ENCODE measurements around the gene DPYSL4.

Gene DPYSL4

DNA sequence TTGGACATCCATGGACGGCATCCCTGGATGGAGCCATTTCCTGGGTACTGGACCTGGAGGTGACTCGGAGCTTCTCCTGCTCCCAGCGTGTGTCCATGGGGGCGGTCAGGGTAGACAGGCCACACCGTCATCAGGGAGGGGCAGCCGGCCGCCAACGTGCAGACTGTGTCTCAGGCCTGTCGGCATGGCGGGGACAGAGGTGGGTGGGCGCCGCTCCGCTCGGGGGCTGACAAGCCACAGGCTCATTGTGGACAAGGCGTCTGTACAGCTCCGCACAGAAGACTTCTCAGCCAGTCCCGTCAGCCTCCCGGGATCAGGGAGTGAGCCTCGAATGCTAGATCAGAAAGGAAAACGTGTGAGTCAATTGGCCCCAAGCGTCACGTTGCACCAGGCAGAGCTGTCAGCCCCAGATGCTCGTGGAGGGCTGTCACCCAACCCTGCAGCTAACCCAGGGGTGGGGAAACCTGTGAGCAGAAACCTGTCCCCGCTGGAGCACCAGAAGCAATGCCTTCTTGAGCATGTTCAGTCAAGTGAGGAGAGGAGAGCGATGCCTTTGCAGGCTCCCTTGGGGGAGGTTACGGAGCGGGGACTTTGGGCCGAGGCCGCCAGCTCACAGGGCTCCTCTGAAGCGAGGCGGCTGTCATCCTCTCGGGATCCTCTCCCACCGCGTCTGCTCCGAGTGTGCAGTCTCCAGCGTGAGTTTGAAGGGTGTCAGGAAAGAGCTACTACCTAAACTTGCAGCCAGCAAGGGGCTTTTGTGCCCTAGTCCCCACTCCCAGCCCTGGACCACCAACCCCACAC lies 16.0 kb upstream of the DPYSL4 start:
- WGBS, 2 experiments: 85 to 86% methylated on average over 36 of the region's 36 CpGs
- Histone ChIP-seq H3K27me3 (ENCODE audit: control insufficient read depth, insufficient read depth, low read length, poor library complexity, severe bottlenecking) (no peaks in the 10 kb centered on the region), H3K4me3 (ENCODE audit: insufficient read depth, low read depth, low read length) (no peak overlapping the region), H3K4me1 (ENCODE audit: control insufficient read depth, insufficient read depth, low read length) (peaks cover under 1% of the 10 kb centered on the region), H3K9me3 (ENCODE audit: control insufficient read depth, low read length) (no peaks in the 10 kb centered on the region), H3K27ac (ENCODE audit: insufficient read depth, low read depth, low read length, poor library complexity, severe bottlenecking) (no peak overlapping the region), H3K36me3 (ENCODE audit: control insufficient read depth, insufficient read depth, low read length) (no peaks in the 10 kb centered on the region)

DNA sequence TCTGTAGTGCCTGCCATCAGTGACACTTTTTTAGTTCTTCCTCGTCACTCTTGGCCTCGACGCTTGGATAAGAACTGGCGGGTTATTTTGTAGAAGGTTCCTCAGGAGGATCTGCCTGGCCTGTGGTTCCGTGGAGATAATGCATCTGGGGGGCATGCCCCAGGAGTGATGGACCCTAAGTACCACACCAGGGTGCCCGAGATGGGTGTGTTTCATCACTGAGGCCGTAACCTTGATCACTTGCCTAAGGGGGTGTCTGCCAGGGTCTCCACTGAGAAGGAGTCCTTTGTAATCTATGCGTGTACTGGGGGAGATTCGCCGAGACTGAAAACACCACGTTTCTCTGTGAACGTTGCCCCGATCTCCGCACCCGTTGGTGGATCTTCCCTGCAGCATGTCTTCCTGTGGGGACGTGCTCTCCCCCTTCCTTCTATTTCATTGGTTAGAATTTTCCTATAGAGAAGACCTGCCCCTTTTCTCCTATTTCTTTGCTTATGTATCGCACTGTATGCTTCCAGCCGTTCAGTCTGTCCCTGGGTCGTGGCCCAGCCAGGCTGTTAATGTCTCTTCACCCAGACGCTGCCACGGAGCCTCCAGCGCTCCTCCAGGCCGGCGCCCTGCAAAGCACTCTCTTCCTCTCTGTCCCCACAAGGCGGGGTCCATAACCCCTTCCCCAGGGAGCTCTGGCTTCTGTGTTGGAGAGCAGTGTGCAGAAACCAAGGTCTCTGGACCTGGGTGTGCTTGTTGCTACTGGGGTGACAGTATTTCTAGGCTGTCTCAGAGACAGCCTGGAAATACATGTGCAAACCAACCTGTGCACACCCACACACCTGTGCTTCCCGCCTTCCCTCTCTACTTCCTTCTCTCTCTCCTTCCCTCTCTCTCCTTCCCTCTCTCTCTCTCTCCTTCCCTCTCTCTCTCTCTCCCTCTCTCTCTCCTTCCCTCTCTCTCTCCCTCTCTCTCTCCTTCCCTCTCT lies 14.4 kb upstream of the DPYSL4 start:
- 69 to 71% methylated on average over 26 of the region's 26 CpGs for WGBS, 2 experiments
- Histone ChIP-seq H3K4me1 (ENCODE audit: control insufficient read depth, insufficient read depth, low read length) (peaks cover 9% of the 10 kb centered on the region), H3K36me3 (ENCODE audit: control insufficient read depth, insufficient read depth, low read length) (no peaks in the 10 kb centered on the region), H3K4me3 (ENCODE audit: insufficient read depth, low read depth, low read length) (no peak overlapping the region), H3K9me3 (ENCODE audit: control insufficient read depth, low read length) (no peaks in the 10 kb centered on the region), H3K27me3 (ENCODE audit: control insufficient read depth, insufficient read depth, low read length, poor library complexity, severe bottlenecking) (peaks cover 14% of the 10 kb centered on the region), H3K27ac (ENCODE audit: insufficient read depth, low read depth, low read length, poor library complexity, severe bottlenecking) (no peak overlapping the region)

DNA sequence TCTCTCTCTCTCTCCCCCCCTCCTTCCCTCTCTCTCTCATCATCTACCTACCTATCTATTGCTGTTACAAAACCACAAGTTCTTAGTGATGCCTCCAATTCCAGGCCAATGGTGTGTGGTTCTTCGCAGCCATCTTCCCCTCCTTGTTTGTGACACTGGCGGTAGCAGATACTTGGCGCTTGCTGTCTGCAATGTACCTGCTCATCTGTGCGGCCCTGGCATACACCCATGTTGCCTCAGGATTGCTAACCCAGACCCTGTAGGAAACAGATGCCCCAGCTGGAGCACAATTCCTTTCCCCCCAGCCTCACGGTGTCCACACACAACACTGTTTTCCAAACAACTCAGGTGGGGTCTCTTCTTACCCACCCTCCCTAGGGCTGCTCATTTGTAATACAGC lies 13.6 kb upstream of the DPYSL4 start:
- 85 to 88% methylated on average over 5 of the region's 5 CpGs for WGBS, 2 experiments
- H3K4me3 ChIP-seq (ENCODE audit: insufficient read depth, low read depth, low read length): no peak overlapping the region

DNA sequence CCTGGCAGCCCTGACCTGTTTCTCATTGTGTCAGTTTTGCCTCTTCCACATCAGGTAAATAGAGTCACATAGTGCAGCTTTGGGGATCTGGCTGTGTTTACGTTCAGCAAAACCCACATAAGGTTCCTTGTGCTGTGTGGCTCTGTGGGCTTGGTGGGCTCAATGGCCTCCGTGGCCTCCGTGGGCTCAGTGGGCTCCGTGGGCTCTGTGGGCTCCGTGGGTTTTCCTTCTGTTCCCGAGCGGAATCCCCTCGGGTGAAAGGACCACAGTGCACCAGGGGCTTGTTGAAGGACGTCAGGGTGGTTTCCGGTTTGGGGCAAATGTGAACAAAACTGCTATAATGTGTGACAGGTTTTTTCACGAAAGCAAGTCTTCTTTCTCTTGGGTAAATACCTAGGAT lies 12.5 kb upstream of the DPYSL4 start:
- H3K4me1 ChIP-seq (ENCODE audit: control insufficient read depth, insufficient read depth, low read length): peaks cover 9% of the 10 kb centered on the region

More for the DNA sequence above, 13.6 kb upstream of the DPYSL4 start:
- no peaks in the 10 kb centered on the region for H3K9me3 ChIP-seq (ENCODE audit: control insufficient read depth, low read length)
- H3K4me1 ChIP-seq (ENCODE audit: control insufficient read depth, insufficient read depth, low read length): peaks cover 9% of the 10 kb centered on the region
- no peak overlapping the region for H3K27ac ChIP-seq (ENCODE audit: insufficient read depth, low read depth, low read length, poor library complexity, severe bottlenecking)
- peaks cover 20% of the 10 kb centered on the region for H3K27me3 ChIP-seq (ENCODE audit: control insufficient read depth, insufficient read depth, low read length, poor library complexity, severe bottlenecking)
- H3K36me3 ChIP-seq (ENCODE audit: control insufficient read depth, insufficient read depth, low read length): no peaks in the 10 kb centered on the region

DNA sequence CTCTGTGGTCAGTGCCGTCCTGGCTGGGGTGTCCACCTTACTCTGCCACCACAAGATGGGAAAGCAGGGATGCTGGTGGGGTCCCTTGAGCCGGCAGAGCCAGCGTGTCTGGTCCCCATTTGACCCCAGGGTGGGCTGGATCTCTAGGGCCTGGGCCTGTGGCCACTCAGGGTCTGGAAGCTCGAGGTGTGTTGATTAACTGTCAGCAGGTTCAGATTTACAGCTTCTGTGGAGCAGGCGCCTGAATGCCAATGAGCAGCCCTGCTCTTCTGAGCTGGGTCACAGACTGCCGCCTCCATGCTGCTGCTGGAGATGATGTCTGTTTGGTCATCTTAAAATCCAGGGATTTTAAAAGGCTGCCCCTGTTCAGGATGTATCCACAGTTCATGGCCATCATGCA lies 11.3 kb upstream of the DPYSL4 start:
- H3K27me3 ChIP-seq (ENCODE audit: control insufficient read depth, insufficient read depth, low read length, poor library complexity, severe bottlenecking): peaks cover 27% of the 10 kb centered on the region
- no peaks in the 10 kb centered on the region for H3K9me3 ChIP-seq (ENCODE audit: control insufficient read depth, low read length)
- no peak overlapping the region for H3K4me3 ChIP-seq (ENCODE audit: insufficient read depth, low read depth, low read length)
- H3K27ac ChIP-seq (ENCODE audit: insufficient read depth, low read depth, low read length, poor library complexity, severe bottlenecking): no peak overlapping the region
- 78 to 80% methylated on average over 6 of the region's 6 CpGs for WGBS, 2 experiments
- no peaks in the 10 kb centered on the region for H3K36me3 ChIP-seq (ENCODE audit: control insufficient read depth, insufficient read depth, low read length)
- peaks cover 9% of the 10 kb centered on the region for H3K4me1 ChIP-seq (ENCODE audit: control insufficient read depth, insufficient read depth, low read length)

More for the DNA sequence above, 12.5 kb upstream of the DPYSL4 start:
- no peak overlapping the region for H3K27ac ChIP-seq (ENCODE audit: insufficient read depth, low read depth, low read length, poor library complexity, severe bottlenecking)
- 88 to 93% methylated on average over 11 of the region's 11 CpGs for WGBS, 2 experiments
- peaks cover 27% of the 10 kb centered on the region for H3K27me3 ChIP-seq (ENCODE audit: control insufficient read depth, insufficient read depth, low read length, poor library complexity, severe bottlenecking)
- no peak overlapping the region for H3K4me3 ChIP-seq (ENCODE audit: insufficient read depth, low read depth, low read length)
- H3K9me3 ChIP-seq (ENCODE audit: control insufficient read depth, low read length): no peaks in the 10 kb centered on the region
- no peaks in the 10 kb centered on the region for H3K36me3 ChIP-seq (ENCODE audit: control insufficient read depth, insufficient read depth, low read length)

DNA sequence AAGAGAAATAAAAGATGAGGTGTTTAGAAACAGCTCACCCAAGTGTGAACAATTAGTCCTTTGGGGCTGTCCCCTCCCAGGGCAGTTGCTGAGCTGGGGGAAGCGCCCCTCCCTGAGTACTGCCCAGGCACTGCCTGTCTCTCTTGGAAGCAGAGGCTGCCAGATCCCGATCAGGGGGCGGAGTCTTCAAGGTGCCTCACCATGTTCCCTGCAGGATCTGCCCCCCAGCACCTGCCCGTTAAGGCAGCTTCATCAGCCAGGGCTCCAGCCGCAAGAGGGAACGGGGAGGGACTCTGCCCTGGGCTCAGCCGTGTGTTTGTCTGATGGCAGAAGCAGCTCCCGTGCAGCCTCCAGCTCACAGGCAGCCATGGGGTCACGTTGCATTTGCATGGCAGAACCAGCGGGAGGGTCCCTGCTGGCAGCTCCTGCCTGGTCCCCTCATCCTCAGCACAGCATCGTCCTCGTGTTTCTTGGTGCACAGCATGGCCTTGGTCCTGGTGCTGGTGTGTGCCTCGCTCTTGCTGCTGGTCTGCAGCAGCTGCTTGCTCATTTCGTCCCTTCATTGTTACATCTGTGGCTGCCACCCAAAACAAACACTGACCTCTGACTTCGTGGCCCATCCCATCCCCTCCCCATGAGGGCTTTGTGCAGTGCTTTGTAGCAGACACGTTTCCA lies 10.7 kb upstream of the DPYSL4 start:
- no peak overlapping the region for H3K4me3 ChIP-seq (ENCODE audit: insufficient read depth, low read depth, low read length)
- H3K4me1 ChIP-seq (ENCODE audit: control insufficient read depth, insufficient read depth, low read length): peaks cover 9% of the 10 kb centered on the region
- H3K36me3 ChIP-seq (ENCODE audit: control insufficient read depth, insufficient read depth, low read length): no peaks in the 10 kb centered on the region
- no peaks in the 10 kb centered on the region for H3K9me3 ChIP-seq (ENCODE audit: control insufficient read depth, low read length)
- H3K27me3 ChIP-seq (ENCODE audit: control insufficient read depth, insufficient read depth, low read length, poor library complexity, severe bottlenecking): peaks cover 27% of the 10 kb centered on the region
- H3K27ac ChIP-seq (ENCODE audit: insufficient read depth, low read depth, low read length, poor library complexity, severe bottlenecking): no peak overlapping the region
- 7 to 8% methylated on average over 16 of the region's 16 CpGs for WGBS, 2 experiments

DNA sequence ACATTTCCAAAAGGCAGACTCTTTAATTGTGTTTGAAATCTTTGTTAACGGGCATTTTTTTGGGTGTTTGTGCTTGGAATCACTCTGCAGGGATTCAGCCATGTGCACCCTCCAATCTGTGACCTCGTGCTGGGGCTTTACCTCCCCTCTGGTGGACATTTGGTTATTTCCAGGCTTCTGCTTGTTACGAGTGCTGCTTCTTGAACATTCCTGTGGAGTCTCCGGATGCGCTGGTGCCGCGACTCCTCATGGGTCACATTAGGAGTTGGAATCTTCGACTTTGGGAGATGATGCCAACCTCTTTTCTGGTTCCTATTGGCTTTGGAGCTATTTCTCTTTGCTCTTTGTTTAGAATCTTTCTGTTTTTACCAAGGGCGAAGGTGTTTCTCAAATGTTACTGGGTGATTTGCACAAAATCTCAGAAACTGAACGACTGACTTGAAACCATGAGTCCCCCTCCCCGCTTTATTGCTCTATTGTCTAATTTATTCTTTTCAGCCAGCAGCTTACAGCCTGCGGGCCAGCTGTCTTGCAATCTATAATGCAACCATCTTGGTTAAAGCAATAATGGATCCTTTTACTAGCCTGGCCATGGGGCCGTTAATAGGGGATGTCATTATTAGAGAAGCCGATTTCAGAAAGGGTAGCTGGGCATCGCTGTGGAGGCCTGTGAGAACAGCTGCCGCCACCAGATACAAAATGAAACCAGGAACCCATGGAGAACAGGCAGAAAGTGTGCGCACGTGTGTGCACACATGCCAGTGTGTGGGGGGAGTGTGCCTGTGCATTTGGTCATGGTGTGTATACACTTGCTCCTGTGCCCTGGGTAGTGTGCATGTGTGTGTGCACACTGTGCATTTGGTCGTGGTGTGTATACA lies 9.9 kb upstream of the DPYSL4 start:
- no peaks in the 10 kb centered on the region for H3K9me3 ChIP-seq (ENCODE audit: control insufficient read depth, low read length)
- no peak overlapping the region for H3K27ac ChIP-seq (ENCODE audit: insufficient read depth, low read depth, low read length, poor library complexity, severe bottlenecking)
- H3K4me3 ChIP-seq (ENCODE audit: insufficient read depth, low read depth, low read length): no peak overlapping the region
- WGBS, 2 experiments: 77 to 78% methylated on average over 19 of the region's 19 CpGs
- no peaks in the 10 kb centered on the region for H3K36me3 ChIP-seq (ENCODE audit: control insufficient read depth, insufficient read depth, low read length)
- peaks cover 9% of the 10 kb centered on the region for H3K4me1 ChIP-seq (ENCODE audit: control insufficient read depth, insufficient read depth, low read length)
- peaks cover 28% of the 10 kb centered on the region for H3K27me3 ChIP-seq (ENCODE audit: control insufficient read depth, insufficient read depth, low read length, poor library complexity, severe bottlenecking)

DNA sequence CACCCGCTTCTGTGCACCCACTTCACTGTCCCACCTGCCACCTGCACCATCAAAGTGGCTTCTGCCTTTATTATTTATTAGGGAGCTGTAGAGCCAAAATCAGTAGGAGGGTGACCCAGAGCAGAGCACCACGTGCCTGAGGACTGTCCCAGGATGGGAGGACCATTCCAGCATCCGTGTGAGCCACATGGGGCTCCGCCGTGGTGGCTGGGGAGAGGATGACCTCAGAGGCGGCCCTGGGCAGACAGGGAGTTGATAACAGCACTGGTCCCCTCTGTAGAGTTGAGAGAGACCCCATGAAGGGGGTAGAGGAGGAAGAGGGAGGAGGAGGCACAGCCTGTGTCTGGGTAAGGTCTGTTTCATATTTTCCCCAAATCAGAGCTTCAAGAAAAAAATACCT lies 8.7 kb upstream of the DPYSL4 start:
- 79 to 84% methylated on average over 6 of the region's 6 CpGs for WGBS, 2 experiments
- no peaks in the 10 kb centered on the region for H3K36me3 ChIP-seq (ENCODE audit: control insufficient read depth, insufficient read depth, low read length)
- H3K4me1 ChIP-seq (ENCODE audit: control insufficient read depth, insufficient read depth, low read length): peaks cover 9% of the 10 kb centered on the region
- H3K27ac ChIP-seq (ENCODE audit: insufficient read depth, low read depth, low read length, poor library complexity, severe bottlenecking): no peak overlapping the region
- no peak overlapping the region for H3K4me3 ChIP-seq (ENCODE audit: insufficient read depth, low read depth, low read length)
- no peaks in the 10 kb centered on the region for H3K9me3 ChIP-seq (ENCODE audit: control insufficient read depth, low read length)
- H3K27me3 ChIP-seq (ENCODE audit: control insufficient read depth, insufficient read depth, low read length, poor library complexity, severe bottlenecking): peaks cover 40% of the 10 kb centered on the region

DNA sequence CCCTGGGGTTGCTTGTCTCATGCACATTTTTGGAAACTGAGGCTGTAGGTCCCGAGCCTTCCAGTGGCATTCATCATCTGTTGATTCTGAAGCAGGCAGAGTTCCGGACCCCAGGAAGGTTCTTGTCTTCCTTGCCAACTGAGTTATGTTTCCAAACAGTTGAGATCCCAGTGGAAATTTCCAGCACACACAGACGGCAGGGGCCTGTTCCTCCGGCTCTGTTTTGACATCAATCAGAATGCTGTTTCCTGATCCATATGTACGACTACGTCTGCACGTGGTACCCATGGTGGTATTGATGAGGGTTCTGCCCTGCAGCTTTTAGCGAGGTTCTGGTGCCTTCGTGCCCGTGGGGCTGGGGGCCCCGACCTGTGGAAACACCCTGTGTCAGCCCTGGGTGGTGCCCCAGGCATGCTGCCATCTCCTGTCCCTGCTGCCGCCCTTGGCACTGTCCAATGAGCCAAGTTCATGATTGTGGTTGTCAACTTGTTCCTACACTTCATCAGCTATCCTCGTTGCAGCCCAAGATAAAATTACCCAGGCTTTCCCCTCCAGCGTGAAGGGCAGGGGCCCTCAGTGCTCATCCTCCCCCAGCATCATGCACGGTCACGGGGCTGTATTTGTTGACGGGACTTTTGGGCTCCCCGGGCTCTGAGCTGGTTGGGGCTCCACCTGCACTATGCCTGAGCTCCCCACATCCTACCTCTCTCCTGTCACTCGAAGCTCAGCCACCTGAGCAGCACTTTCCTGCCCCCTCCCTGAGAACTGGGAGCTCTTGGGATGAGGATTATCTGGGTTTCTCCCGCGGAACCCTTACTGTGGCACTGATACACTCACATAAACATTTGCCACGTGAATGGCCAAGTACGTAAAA lies 7.8 kb upstream of the DPYSL4 start:
- Histone ChIP-seq H3K27me3 (ENCODE audit: control insufficient read depth, insufficient read depth, low read length, poor library complexity, severe bottlenecking) (peaks cover 49% of the 10 kb centered on the region), H3K36me3 (ENCODE audit: control insufficient read depth, insufficient read depth, low read length) (no peaks in the 10 kb centered on the region), H3K4me3 (ENCODE audit: insufficient read depth, low read depth, low read length) (no peak overlapping the region), H3K4me1 (ENCODE audit: control insufficient read depth, insufficient read depth, low read length) (peaks cover 9% of the 10 kb centered on the region), H3K27ac (ENCODE audit: insufficient read depth, low read depth, low read length, poor library complexity, severe bottlenecking) (no peak overlapping the region), H3K9me3 (ENCODE audit: control insufficient read depth, low read length) (no peaks in the 10 kb centered on the region)
- WGBS, 2 experiments: 86 to 87% methylated on average over 23 of the region's 23 CpGs
